Kidney (tissue), 14 donors: ENCODE data around the gene SLC12A5. TPM values are rescaled to one million over a fixed set of nuclear protein-coding genes. Genes with fewer than 3 reads are reported as not detected.

Experiments used
- DNase-seq, 5 donors: peaks; one replicate each; pipeline ENCODE4 v3.0.0-alpha.2; 2013 to 2020
- FAIRE-seq: peaks from 2 replicates; lab custom pipeline; 2012; peaks lifted over from hg19 to GRCh38; lab: Jason Lieb, UNC
- H3K27ac ChIP-seq, 2 donors: one replicate each; pipeline ENCODE4 v1.7.0; 2013; ENCODE audit warnings: low read depth in 2 of 2, low read length in 2 of 2, inconsistent platforms in 1 of 2
- H3K27me3 ChIP-seq: one replicate; pipeline ENCODE4 v1.7.1; 2013; ENCODE audit warnings: low read length, inconsistent platforms; ENCODE audit not compliant: control insufficient read depth, insufficient read depth
- H3K36me3 ChIP-seq, 3 donors: one replicate each; pipeline versions ENCODE4 v1.7.0 to v1.7.1; 2013; ENCODE audit warnings: low read length in 3 of 3, control low read depth in 1 of 3, inconsistent platforms in 1 of 3; ENCODE audit not compliant: insufficient read depth in 3 of 3, control insufficient read depth in 2 of 3
- H3K4me1 ChIP-seq, 3 donors: one replicate each; pipeline versions ENCODE4 v1.7.0 to v1.7.1; 2013; ENCODE audit warnings: low read length in 3 of 3, inconsistent platforms in 1 of 3, low read depth in 1 of 3; ENCODE audit not compliant: control insufficient read depth in 2 of 3, insufficient read depth in 2 of 3
- H3K4me3 ChIP-seq, 3 donors: one replicate each; pipeline versions ENCODE4 v1.7.0 to v1.8.1; 2013; ENCODE audit warnings: low read length in 3 of 3, control low read depth in 1 of 3, inconsistent platforms in 1 of 3
- H3K9ac ChIP-seq, 3 donors: one replicate each; pipeline versions ENCODE4 v1.7.0 to v1.7.1; 2013; ENCODE audit warnings: low read length in 3 of 3, control low read depth in 1 of 3, inconsistent platforms in 1 of 3
- H3K9me3 ChIP-seq, 3 donors: one replicate each; pipeline versions ENCODE4 v1.7.0 to v1.7.1; 2013; ENCODE audit warnings: low read length in 3 of 3, control low read depth in 1 of 3, inconsistent platforms in 1 of 3; ENCODE audit not compliant: control insufficient read depth in 2 of 3, insufficient read depth in 1 of 3
- CTCF ChIP-seq: IDR thresholded peaks from 3 replicates; pipeline ENCODE4 v1.5.1; 2012; ENCODE audit warnings: mild to moderate bottlenecking, moderate library complexity, borderline replicate concordance; ENCODE audit not compliant: insufficient read depth; ENCODE audit errors: extremely low read depth
- intact Hi-C: fragments of 100-400 bp; cut with DNase I; formaldehyde crosslinking; loops from one replicate; pipeline ENCODE4 v1.11.1; 2022
- polyA plus RNA-seq: library from polyadenylated mRNA; stranded (reverse); fragments of 350-450 nt; fragmentation: Illumina TruSeq; extraction: RNeasy Lipid Tissue Mini Kit (QIAGEN cat#74804); gene quantifications from one replicate; pipeline ENCODE4 v1.2.3, GENCODE V29; 2014; ENCODE audit warnings: low read depth, low replicate concordance; ENCODE audit not compliant: insufficient read depth
- total RNA-seq: library from RNA; stranded (reverse); fragmentation: NEBNext Ultra II Directional; extraction: Animal tissue kit (Norgen Biotek cat#: 25700); gene quantifications from one replicate; pipeline ENCODE4 v1.2.1, GENCODE V29; 2021
- donor health status: control.
- donor health status: control.
- donor health status: control.
- donor health status: control.
- donor health status: control.
- donor health status: DM: yes; HTN: yes; CAD: no.
- donor health status: Normal renal cell carcinoma (clear cell type).

Gene SLC12A5
- total and polyA plus RNA-seq, 2 donors from 2014 or later, result 2.0 to 2.5 TPM

DNA sequence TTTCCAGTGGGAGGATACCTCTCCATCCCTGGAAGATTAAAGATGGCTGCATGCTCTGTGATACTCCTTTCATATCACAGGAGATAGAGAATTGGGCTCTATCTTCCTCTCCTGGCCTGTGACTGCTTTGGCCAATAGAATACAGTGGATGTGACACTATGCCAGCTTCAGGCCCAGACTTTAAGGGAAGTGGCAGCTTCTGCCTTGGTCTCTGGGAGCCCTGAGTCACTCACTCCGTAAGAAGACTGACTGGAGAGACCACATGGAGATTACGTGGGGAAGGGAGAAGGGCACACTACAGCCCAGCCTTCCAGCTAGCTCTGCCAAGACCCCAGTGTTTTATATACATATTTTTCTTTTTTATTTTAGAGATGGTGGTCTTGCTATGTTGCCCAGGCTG is 30.7 kb upstream of the SLC12A5 start:
- Histone ChIP-seq H3K4me3 (no peak overlapping the region), H3K9me3 (no peaks in the 10 kb centered on the region), H3K27me3 (no peaks in the 10 kb centered on the region), H3K27ac (no peak overlapping the region), H3K4me1 (no peaks in the 10 kb centered on the region), H3K9ac (no peak overlapping the region), H3K36me3 (no peaks in the 10 kb centered on the region)
- DNase-seq (peak in 1 of 5 donors; percentile 2), FAIRE-seq (no peak)
- no peak for TF ChIP-seq CTCF
- intact Hi-C loops, result no loop called here

DNA sequence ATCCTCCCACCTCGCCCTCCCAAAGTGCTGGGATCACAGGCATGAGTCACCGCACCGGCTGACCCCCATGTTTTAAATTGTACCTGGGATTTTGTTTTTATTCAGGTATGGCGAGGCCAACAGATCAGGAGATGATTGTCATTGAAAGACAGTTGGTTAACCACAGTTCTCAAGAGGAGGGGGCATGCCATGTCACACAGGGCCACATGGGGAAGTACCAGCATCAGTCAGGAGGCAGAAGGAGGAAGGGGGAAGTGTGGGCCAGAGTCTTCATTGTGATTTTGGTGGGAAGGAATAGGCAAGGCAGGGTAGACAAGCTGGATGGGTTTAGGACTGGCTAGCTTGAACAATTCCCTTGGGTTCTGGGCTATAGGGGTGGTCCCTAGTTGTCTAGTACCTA is 30.3 kb upstream of the SLC12A5 start:
- intact Hi-C loops, result no loop called here
- no peaks in the 10 kb centered on the region for H3K27me3 ChIP-seq
- no peaks in the 10 kb centered on the region for H3K4me1 ChIP-seq
- H3K4me3 ChIP-seq, result no peak overlapping the region
- no peak overlapping the region for H3K9ac ChIP-seq
- no peaks in the 10 kb centered on the region for H3K36me3 ChIP-seq
- H3K9me3 ChIP-seq, result no peaks in the 10 kb centered on the region
- no peak for TF ChIP-seq CTCF
- H3K27ac ChIP-seq, result no peak overlapping the region
- no peak for FAIRE-seq
- DNase-seq, result peak in 1 of 5 donors; percentile 31

- intact Hi-C loops, result no loop called here
- DNase-seq, result no peak
- H3K4me1 ChIP-seq, result no peaks in the 10 kb centered on the region
- no peak overlapping the region for H3K4me3 ChIP-seq
- no peaks in the 10 kb centered on the region for H3K36me3 ChIP-seq
- H3K27me3 ChIP-seq, result no peaks in the 10 kb centered on the region
- no peak overlapping the region for H3K27ac ChIP-seq
- no peak for FAIRE-seq
- H3K9me3 ChIP-seq, result no peaks in the 10 kb centered on the region
- TF ChIP-seq CTCF, result no peak
- H3K9ac ChIP-seq, result no peak overlapping the region
Observed at GRCh38 chr20:45999557-46000261, 29.3 kb upstream of the SLC12A5 start.
